NCI-H2196 treated with DMSO at 0.1 percent for 48 hours (cell line): Measurements from ENCODE around the gene PRSS27.
A peak's percentile ranks its signal among the peaks of the same experiment; 100 is the strongest.

Experiments
- DNase-seq: peaks from one replicate; lab custom pipeline; 2025; ENCODE audit not compliant: unreplicated experiment; lab: John Stamatoyannopoulos, UW

The PRSS27 gene

GRCh38 chr16:2720064-2720457 is at the start of gene PRSS27:
Gene PRSS27, minus strand, starts transcription at chr16:2720224. Its CDS starts 64 bp downstream, at chr16:2720160.
- DNase-seq: no peak

GRCh38 chr16:2769675-2770056 is 49.6 kb upstream of the PRSS27 start:
- no peak for DNase-seq

- DNase-seq: no peak
These were observed 49.1 kb upstream of the PRSS27 start for GRCh38 chr16:2769100-2769529.

GRCh38 chr16:2768403-2769089 is 48.5 kb upstream of the PRSS27 start:
- no peak for DNase-seq

- no peak for DNase-seq
These were observed 47.9 kb upstream of the PRSS27 start for GRCh38 chr16:2767891-2768290.

- DNase-seq: no peak
These were observed 47.2 kb upstream of the PRSS27 start for GRCh38 chr16:2767140-2767731.

- no peak for DNase-seq
These were observed 46.6 kb upstream of the PRSS27 start for GRCh38 chr16:2766430-2767139.

GRCh38 chr16:2765462-2766404 is 45.7 kb upstream of the PRSS27 start:
- DNase-seq: no peak

- DNase-seq: no peak
These were observed 44.7 kb upstream of the PRSS27 start for GRCh38 chr16:2764718-2765117.

- no peak for DNase-seq
These were observed 43.1 kb upstream of the PRSS27 start for GRCh38 chr16:2763173-2763572.

- DNase-seq: no peak
These were observed 42.7 kb upstream of the PRSS27 start for GRCh38 chr16:2762711-2763110.

- no peak for DNase-seq
These were observed 42.0 kb upstream of the PRSS27 start for GRCh38 chr16:2761886-2762583.

- no peak for DNase-seq
These were observed 41.4 kb upstream of the PRSS27 start for GRCh38 chr16:2761472-2761871.

- no peak for DNase-seq
These were observed 37.3 kb upstream of the PRSS27 start for GRCh38 chr16:2757344-2757743.

- no peak for DNase-seq
These were observed 36.4 kb upstream of the PRSS27 start for GRCh38 chr16:2756288-2757015.

GRCh38 chr16:2755158-2755557 is 35.1 kb upstream of the PRSS27 start:
- no peak for DNase-seq

GRCh38 chr16:2753733-2754020 is 33.7 kb upstream of the PRSS27 start:
- no peak for DNase-seq

- DNase-seq: peak; percentile 80
These were observed 33.1 kb upstream of the PRSS27 start for GRCh38 chr16:2752850-2753732.
